Measurements from ENCODE around the gene TMIGD3.
"Not testable (repeated sequence)": the region's sequence is repeated elsewhere in the genome, so short reads cannot be mapped to it uniquely, and the experiment has no call there.

The TMIGD3 gene

DNA sequence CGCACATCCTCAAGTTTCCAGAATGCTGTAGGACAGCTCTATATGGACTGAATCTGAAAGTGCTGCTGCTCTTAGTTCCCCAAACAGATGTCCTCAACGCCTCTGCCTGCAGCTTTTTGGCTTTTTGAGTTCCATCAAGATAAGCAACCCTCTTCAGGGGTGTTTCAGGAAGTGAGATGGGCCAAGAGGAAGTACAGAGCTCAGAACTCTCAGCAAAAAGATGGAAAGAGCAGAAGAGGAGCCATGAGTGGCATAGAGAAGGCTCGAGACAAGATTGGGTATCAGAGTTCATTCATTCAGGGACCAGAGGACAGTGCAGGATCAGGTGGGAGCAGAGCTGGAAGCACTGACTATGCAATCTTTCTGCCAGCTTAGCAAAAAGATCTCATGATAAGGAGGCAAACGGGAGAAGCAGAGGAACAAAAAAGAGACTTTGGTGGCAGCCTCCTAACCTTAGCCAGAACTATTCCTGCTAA lies at the start of gene TMIGD3, which contains the start of gene ADORA3:
Gene TMIGD3 (minus strand): TSS at position 49 of the 476 bp plus-strand sequence. CDS start 279 bp downstream, outside the sequence.
Gene ADORA3 (minus strand): TSS at position 49 of the 476 bp plus-strand sequence. CDS start 279 bp downstream, outside the sequence.
- no peak for DNase-seq

DNA sequence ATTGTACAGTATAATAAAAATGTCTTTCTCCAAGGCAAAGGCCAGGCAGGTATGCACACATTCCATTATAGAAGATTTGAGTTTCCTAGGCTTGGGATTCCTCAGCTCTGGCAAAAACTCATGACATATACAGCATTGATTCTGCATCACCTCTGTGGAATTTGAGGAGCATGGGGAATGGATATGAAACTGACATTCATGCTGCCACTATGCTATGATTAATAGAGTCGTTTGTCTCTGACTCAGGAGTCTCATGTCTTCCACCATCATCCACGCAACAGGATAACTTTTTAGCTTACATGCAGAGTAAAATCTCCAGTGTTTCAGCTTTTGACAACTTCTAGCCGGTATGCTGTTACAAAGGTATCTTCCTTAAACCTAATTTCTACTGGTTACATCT lies 49.8 kb upstream of the TMIGD3 start:
- peak; percentile 61 for DNase-seq

DNA sequence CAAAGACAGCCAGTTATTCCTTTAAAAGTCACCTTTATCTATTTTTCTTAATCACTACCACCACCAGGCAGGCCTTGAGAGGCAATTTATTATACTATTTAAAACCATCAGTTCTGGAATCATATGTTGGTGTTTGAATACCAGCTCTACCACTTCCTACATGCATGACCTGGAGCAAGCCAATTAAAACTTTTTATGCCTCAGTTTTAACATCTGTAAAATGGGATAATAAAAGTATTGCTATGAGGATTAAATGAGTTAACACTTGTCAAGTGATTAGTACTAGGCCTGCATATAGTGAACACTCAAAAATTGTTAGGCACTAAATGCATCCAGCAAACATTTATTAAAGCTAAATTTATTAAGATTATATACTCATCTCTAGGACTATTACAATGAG lies 49.2 kb upstream of the TMIGD3 start:
- DNase-seq: no peak

DNA sequence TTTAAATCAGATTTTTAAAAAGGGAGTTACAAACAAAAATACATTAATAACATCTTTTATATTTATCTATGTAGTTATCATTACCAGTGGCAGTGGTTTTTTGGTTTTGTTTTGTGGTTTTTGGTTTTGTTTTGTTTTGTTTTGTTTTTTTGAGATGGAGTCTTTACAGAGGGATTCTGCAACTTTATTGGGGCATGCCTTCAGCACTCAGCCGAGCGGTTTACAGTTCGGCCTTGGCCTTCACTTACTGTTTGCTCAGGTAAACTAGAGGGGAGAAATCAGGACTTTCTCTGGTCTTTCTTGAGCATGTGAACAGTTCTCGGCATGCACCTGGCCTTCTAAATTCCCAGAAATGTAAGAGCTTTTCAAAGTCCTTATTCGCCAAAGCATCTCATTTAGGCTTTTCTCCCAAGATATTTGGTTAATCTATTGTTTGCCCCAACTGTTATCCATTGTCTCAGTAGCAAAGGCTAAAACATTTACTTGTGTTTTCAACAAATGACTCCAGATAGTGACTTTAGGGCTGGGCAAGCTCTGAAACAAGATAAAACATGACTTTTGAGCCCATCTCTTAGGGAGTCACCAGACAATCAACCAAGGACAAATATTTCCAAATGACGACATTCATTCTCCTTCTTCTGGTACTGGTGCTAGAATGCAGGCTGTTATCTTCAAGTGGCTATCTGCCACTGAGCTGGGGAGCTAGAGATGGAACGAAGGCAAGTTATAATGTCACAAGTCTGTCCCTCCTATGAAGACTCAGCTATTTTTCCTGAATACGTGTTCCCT lies 48.4 kb upstream of the TMIGD3 start:
- no peak for DNase-seq

DNA sequence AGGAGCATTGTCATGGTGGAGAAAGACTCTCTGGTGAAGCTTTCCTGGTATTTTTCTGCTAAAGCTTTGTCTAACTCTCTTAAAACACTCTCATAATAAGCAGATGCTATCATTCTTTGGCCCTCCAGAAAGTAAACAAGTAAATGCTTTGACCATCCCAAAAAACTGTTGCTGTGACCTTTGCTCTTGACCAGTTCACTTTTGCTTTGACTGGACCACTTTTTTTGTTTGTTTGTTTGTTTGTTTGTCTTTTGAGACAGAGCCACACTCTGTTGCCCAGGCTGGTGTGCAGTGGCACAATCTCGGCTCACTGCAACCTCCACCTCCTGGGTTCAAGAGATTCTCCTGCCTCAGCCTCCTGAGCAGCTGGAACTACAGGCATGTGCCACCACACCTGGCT lies 44.4 kb upstream of the TMIGD3 start:
- not testable (repeated sequence) for DNase-seq

DNA sequence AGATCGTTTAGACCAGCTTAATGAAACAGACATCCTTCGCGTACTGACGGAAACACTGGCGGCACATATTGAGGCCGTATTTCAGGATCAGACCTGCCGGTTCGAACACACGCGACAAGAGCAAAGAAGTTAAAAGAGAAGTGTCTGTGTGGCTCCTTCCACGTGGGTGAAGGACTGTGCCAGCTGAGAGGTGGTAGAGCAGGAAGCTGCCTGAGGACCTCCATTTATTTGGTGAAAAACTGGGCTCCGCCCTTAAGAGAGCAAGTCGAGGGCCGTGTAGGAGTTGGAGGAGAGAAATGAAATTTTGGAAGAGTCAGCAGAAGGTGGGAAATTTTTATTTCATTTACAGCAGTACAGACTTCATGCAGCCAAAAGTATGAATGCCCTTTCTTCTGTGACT lies 38.8 kb upstream of the TMIGD3 start:
- DNase-seq: no peak

DNA sequence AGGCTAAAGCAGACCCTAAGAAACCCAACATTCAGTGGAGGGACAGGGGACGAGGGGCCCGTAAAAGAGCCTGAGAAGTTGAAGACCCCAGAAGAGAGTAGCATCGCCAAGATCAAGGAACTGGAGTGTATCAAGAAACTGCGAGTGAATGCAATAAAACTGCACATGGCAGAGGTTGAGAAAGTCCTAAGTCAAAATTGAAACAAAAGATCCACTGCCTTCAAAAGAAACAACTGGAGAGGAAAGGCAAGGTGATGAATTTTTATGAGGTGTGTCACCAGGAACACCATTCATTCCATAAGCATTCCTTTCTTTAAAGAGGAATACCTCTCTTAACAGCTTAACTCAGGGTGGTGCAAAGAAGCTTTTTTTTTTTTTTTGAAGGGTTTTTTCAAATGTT lies 38.3 kb upstream of the TMIGD3 start:
- no peak for DNase-seq

DNA sequence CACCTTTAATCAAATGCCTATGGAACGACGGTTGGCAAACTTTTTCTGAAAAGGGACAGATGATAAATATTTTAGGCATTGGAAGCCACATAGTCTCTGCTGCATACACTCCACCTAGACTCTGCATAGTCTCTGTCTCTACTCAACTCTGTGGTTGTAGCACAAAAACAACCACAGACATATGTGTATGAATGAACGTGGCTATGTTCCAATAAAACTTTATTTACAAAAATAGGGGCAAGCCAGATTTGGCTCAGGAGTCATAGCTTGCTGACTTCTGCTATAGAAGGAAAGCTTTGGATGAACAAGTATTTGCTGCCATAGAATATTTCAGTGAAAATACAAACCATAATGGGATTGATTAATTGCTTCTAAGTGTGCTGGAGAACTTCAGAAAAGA lies 37.5 kb upstream of the TMIGD3 start:
- no peak for DNase-seq

DNA sequence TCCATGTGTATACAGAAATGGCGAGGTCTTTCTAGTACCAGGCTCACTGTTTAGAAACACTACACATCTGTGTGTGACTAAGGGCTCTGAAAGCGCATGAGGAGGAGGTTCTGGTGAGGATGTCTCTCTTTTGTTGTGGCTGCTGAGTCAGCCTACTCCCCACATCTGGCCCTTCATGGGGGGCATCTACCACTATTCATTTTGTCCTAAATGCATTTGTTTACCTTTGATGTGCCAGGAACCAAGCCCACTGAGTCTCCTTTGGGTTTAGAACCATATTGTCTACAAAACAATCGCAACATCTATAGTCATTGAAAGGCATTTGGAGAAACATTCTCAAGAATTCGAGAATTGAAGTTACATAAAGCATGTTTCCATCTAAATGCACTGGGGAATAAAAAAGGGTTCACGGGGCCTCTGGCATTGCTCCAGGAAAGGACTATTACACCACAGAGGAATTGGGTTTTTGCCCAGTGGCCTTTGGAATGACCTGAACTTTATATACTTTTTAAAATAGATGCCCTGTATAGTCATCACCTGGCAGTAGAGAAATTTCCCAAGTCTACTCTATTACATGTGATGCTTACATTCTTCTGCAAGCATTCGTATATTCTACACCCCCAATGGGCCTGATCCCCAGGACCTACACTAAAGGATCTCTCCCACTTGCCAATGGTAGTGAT lies 35.1 kb upstream of the TMIGD3 start:
- no peak for DNase-seq

DNA sequence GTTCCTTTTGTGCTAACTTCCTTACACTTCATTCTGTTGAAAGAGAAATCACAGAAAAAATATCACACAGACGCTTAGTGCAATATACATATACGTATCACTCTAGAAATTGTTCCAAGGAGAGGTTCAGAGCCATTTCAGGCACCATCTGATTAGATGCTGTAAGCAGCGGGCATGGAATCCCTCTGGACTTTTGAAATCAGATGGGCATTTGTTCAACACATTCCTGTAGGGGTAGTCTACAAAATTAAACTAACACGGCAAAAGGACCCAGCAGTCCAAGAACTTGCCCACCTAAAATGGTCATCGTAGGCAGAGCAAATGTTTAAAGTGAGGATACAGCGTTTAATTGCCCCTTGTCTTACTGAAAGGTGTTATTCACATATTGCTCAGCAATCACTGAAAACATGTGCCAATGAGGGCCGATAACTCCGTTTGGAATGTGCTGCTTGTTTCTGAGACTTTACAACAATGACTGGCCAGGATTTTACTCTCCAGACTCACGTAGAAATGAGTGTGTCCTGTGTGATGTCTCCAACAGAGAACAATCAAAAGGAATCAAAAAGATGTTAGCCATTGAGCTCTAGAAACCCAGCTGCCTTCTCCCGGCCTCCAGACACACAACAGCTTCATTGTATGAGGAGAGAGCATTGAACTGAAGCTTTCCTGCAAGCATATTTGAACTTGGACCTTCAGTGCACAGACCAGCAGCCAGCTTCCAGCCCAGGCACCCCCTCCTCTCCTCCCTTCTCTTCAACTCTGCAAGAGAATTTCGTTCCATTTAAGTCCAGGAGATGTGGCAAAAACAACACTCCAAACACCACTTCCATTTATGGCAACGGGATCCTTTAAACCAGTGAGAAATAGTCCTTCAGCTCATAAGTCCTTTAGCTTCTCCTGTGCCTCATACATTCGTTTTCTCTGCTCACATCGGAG lies 32.1 kb upstream of the TMIGD3 start:
- DNase-seq: no peak

DNA sequence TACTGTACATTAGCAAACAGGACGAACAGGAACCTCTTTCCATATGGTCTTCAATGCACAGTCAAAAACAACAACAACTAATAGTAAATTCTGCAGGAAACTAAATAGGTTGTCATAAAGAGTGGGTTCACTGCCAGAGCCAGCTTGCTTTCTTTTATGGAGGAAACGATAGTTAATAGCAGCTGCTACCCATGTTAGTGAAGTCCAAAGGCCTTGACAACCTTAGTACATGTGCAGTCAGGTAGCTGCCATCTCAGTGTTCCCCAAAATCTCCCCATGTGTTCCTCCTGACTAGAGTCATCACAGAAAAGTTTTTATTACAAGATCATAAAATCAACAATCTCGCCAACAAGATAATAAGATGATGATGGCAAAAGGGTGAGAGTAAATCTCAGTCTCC lies 16.6 kb upstream of the TMIGD3 start:
- no peak for DNase-seq

DNA sequence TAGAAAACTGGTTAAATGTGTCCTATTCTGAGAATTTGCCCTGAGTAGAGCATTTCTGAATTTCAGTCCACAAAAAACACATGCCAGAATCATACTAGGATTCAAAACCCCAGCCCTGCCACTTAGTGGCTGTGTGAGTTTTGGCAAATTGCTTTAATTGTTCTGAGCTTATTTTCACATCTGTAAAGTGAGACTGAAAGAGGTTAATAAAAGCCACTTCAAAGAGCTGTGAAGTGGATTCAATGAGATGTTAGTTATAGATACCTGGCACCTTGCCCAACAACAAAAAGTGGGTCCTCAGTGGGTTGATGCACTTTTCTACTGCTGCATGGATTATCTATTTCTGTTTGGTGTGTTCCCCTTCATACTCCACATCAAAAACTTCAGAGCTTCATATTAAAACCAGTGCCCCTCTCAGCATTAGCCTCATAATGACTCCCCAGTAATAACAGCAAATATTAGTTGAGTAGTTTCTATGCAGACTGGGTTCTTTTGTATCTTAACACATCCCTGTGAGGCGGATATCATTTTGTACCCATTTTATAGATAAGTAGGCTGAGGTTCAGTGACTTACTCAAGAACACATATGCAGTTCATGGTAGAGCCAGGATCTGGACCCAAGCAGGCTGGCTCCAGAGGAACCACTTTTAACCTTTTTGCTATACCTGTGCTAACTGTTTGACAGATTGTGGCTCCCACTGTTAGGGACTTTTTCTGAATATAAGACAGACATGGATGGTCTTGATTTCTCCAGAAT lies 14.2 kb upstream of the TMIGD3 start:
- no peak for DNase-seq

DNA sequence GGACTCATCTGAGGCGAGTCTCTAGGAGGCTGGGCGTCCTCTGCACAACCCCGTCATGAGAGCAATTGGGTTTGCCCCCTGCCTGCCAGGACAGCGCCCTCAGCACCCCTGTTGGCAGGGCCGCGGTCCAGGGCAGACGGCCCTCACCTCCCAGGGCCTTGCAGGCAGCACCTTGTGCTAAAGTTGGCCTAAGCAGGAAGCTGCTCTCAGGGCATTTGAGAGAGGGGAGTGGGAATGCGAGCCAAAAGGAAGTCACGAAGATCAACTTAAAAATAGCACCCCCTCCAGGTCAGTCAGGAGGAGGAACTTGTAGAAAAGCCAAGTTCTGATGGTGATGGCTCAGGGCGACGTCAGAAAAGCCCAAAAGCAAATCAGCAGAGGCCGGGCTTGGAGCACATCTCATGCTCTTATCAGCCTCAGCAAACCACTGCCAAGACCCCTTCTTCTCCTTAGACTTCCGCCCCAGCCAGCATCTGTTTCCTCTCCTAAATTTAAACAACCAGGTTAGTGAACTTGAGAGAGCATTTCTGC lies 12.6 kb upstream of the TMIGD3 start:
- no peak for DNase-seq

DNA sequence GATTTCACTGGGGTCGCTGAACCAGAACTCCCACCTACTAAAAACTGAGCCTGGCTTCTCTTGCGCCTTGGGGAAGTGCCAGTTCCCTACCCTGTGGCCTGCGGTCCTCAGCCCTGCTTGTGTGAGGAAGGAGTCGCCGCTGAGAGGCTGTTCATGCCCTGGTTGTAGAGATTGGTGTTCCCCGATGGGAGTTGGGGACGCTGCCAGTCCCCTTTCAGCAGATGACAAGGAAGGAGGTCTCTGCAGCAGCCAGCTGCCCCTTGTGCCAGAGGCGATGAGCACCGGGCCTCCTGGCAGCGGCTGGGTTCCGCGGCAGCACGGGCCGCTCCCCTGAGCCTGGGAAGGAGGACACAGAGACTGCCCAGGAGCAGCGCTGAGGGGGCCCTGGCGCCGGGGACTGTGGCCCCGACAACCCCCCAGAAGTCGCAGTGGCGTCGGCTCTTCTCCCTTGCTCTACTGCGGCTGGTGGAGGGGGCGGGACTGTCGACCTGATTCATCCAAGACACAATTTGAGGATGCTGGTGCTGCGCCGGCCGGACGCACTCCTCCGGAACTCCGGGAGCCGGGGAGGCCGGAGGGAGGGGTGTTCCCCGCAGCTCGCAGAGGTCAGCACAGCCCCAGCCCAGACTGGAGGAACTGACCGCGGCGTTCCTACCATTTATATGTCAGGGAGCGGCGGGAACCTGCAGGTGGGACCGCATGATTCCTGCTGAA lies 12.0 kb upstream of the TMIGD3 start:
- DNase-seq: peak; percentile 8

DNA sequence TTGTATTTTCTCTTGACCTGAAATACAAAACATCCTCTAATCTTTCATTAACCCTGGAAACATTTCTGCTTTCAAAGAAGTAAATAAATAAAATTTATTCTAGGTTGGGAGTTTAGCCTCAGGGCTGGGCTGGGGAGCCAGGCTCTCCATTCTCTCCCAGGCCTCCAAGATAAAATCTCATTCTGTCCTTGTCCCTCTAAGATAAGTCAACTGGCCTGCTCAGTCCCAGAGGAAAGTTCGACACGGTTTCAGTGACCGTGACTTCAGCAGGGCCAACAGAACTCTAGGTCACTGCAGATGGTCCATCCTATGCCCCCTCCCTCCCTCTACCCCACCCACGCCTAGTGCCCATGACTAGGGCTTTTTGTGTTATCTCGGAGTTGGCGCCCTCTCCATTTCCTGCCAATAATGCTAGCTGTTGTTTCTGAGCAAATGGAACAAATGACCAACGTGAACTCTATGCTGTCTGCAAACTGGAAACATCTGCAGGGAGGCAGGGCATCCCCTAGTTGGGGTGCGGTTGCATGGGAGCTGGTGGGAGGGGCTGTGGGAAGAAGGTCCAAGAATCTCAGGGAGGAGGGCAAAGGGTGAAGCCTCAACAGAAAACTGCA lies 10.1 kb upstream of the TMIGD3 start:
- no peak for DNase-seq

DNA sequence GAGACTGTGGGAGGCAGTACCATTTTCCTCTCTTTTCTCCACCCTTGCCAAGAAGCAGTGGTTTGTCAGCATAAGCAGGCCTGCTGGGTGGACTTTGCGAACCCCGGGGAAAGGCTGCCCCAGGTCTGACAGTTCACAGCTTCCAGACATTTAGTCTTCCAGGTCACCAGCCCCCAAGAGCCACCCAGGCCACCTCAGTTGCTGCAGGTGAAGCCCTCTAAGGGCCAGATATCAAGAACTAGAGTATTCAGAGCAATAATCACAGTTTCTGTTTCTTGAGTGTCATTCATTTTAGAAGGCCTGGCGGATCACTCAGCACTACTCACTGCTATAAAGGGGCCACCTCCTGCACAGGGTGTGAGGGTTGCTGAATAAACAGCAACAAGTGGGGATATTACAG lies 9.5 kb upstream of the TMIGD3 start:
- DNase-seq: no peak

DNA sequence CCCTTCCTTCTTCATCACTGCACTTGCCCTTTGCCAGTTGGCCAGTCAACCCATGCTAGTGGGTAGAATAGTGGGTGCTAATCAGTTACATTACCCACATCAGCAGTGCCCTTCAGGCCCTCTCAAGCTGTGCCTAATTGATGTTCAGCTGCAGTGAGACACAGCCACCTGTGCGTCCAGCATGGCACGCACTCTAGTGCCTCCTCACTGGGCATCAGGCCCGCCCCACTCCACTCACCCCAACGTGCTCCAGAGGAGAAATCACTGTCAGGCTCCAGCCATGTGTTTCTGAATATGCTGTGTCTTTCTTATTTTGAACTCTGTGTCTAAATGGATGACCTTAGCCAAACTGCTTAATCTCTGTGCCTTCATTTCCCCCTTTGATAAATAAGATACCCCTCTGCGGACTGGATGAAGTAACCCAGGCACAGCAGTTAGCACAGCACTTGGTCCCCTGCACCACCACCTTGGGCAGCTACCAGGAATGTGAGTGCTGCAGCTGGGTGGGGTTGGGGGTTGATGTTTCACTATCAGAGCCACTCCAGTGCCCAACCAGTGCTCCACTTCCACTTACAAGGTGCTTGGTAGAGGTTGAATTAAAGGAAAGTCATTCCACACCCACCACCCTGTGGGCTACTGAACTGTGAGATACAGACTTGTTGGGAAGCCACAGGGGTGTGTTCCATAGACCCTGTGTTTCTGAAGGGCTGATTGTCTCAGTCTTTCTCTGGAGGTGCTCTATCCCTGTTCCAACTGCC lies 8.9 kb upstream of the TMIGD3 start:
- DNase-seq: no peak

DNA sequence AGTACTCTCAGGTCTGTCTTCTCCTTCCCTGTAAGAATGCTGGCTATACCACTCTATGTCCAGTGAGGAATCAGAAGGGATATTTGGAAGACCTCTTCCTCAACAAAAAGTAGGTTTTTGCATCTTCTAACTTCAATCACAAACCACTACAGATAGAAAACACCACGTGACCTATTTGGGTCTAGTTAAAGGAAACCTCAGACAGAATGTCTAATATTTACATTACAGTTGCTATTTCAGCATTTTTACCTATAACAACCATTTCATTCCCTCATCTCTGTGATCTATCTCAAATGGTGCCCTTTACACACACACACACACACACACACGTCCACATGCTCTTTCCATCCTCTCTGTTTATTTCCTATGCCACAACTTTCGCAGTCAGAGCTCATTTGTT lies 7.9 kb upstream of the TMIGD3 start:
- DNase-seq: no peak

DNA sequence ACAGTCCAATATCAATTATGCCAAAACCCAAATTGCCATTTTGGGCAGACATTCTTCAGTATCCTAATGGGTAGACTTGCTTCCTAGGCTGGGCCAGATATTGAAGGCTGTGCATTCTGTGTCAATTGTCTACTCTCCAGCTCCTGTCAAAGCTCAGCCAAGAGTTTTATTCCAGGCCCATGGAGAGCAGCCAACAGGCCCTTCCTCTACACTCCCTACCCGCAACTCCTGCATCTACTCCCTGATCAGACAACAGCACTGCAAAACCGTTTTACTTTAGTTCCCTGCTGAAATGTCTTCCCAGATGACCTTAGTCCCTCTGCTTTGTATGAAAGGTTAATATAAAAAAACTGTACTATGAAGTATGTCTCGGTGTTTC lies 6.6 kb upstream of the TMIGD3 start:
- no peak for DNase-seq
